HepG2 (cell line): ENCODE data around the gene ANO10. TPM values are rescaled to one million over a fixed set of nuclear protein-coding genes. Genes with fewer than 3 reads are reported as not detected.

Source experiments
- ATAC-seq: fragments of 200-7000 bp; cut with Tn5 transposase; 3 replicates; pipeline ENCODE4 v1.9.1; 2020; ENCODE audit warnings: mild to moderate bottlenecking, moderate library complexity
- BruUV-seq: library from RNA; stranded (reverse); fragments of 400-500 nt; replicated peaks from 2 replicates; lab custom pipeline; 2021; lab: Mats Ljungman, UMichigan
- CTCF ChIA-PET: fragments of 300-600 bp; formaldehyde crosslinking; extraction: SDS; loops from one replicate; lab custom pipeline; 2021; ENCODE audit warnings: low total read pairs, inconsistent platforms, low intra/inter-chr PET ratio; lab: Yijun Ruan, JAX
- POLR2A ChIA-PET: fragments of 350-600 bp; sonication (Branson Sonifier 250); formaldehyde crosslinking; loops from one replicate; lab custom pipeline; 2020; ENCODE audit warnings: antibody characterized with exemption, inconsistent platforms; lab: Yijun Ruan, JAX
- DNase-seq: peaks from one replicate; pipeline ENCODE4 v3.0.0-alpha.2; 2015; ENCODE audit warnings: low spot score
- FAIRE-seq: peaks from 3 replicates; lab custom pipeline; 2011; peaks lifted over from hg19 to GRCh38; lab: Jason Lieb, UNC
- H2AFZ ChIP-seq: one replicate; pipeline ENCODE4 v1.6.1; 2011; ENCODE audit warnings: low read length, inconsistent platforms
- H3K27ac ChIP-seq: fragments of 300-600 bp; 3 replicates; pipeline ENCODE4 v1.8.0; 2011; ENCODE audit warnings: mixed run types, mild to moderate bottlenecking, mixed read lengths, low read length, inconsistent platforms; ENCODE audit not compliant: insufficient read depth; ENCODE audit errors: extremely low read length
- H3K27me3 ChIP-seq, 2 experiments: fragments of 200-600 bp in 1 of 2; 2 replicates in 1 of 2; 3 replicates in 1 of 2; pipeline versions ENCODE4 v1.6.0 to v1.8.0; 2011; ENCODE audit warnings: low read length in 2 of 2, mild to moderate bottlenecking in 2 of 2, moderate library complexity in 2 of 2, inconsistent platforms in 1 of 2; ENCODE audit not compliant: insufficient read depth in 2 of 2, control insufficient read depth in 1 of 2
- H3K36me3 ChIP-seq, 2 experiments: fragments of 200-600 bp in 1 of 2; replicated peaks in 1 of 2; 2 replicates in 1 of 2; 3 replicates in 1 of 2; pipeline versions ENCODE4 v1.5.1 to v1.8.0; 2011; ENCODE audit warnings: low read length in 2 of 2, inconsistent platforms in 1 of 2; ENCODE audit not compliant: insufficient read depth in 2 of 2, control insufficient read depth in 1 of 2
- H3K4me1 ChIP-seq: 2 replicates; pipeline ENCODE4 v1.5.1; 2012; ENCODE audit warnings: low read length, inconsistent platforms; ENCODE audit not compliant: insufficient read depth
- H3K4me2 ChIP-seq: 2 replicates; pipeline ENCODE4 v1.6.0; 2011; ENCODE audit warnings: low read depth, low read length, inconsistent platforms
- H3K4me3 ChIP-seq, 3 experiments: fragments of 200-600 bp in 1 of 3; sonication (generic), shearing (Covaris generic) in 1 of 3; replicated peaks in 1 of 3; 2 replicates each; pipeline ENCODE4 v1.5.1; 2011 to 2016; ENCODE audit warnings: low read length in 3 of 3, inconsistent platforms in 2 of 3, low read depth in 2 of 3, mild to moderate bottlenecking in 2 of 3, control low read depth in 1 of 3, mixed read lengths in 1 of 3; ENCODE audit not compliant: insufficient read depth in 1 of 3
- H3K79me2 ChIP-seq: one replicate; pipeline ENCODE4 v1.6.1; 2011; ENCODE audit warnings: low read length, inconsistent platforms; ENCODE audit not compliant: insufficient read depth
- H3K9ac ChIP-seq: 2 replicates; pipeline ENCODE4 v1.6.0; 2011; ENCODE audit warnings: mild to moderate bottlenecking, low read depth, low read length, inconsistent platforms; ENCODE audit not compliant: insufficient read depth
- H3K9me3 ChIP-seq: 2 replicates; pipeline ENCODE4 v1.5.1; 2012; ENCODE audit warnings: mild to moderate bottlenecking, low read length
- H4K20me1 ChIP-seq: 2 replicates; pipeline ENCODE4 v1.6.0; 2011; ENCODE audit warnings: inconsistent platforms, mild to moderate bottlenecking, low read length, moderate library complexity; ENCODE audit not compliant: insufficient read depth
- CSRNP1 ChIP-seq: sonication (generic); formaldehyde crosslinking; IDR thresholded peaks from 2 replicates; pipeline ENCODE4 v1.8.1; 2023; ENCODE audit warnings: mild to moderate bottlenecking, missing genetic modification reagents
- GZF1 ChIP-seq: sonication (generic); formaldehyde crosslinking; IDR thresholded peaks from 2 replicates; pipeline ENCODE4 v1.5.1; 2020; ENCODE audit warnings: mild to moderate bottlenecking, missing genetic modification reagents
- MAF1 ChIP-seq: sonication (generic); formaldehyde crosslinking; IDR thresholded peaks from 2 replicates; pipeline ENCODE4 v1.5.0; 2020; ENCODE audit warnings: missing genetic modification reagents, borderline replicate concordance
- SNAPC2 ChIP-seq: sonication (generic); formaldehyde crosslinking; IDR thresholded peaks from 2 replicates; pipeline ENCODE4 v1.8.1; 2022; ENCODE audit warnings: mild to moderate bottlenecking, missing genetic modification reagents
- TBP ChIP-seq: sonication (generic); formaldehyde crosslinking; IDR thresholded peaks from 2 replicates; pipeline ENCODE4 v1.5.0; 2020; ENCODE audit warnings: missing genetic modification reagents
- TCF7 ChIP-seq: sonication (generic); IDR thresholded peaks from 2 replicates; pipeline ENCODE4 v1.6.1; 2016; ENCODE audit warnings: antibody characterized with exemption, low read depth
- ZBTB26 ChIP-seq: IDR thresholded peaks from 2 replicates; pipeline ENCODE4 v1.6.1; 2016; ENCODE audit warnings: missing compliant biosample characterization, missing genetic modification reagents, borderline replicate concordance
- ZNF563 ChIP-seq: sonication (generic); formaldehyde crosslinking; IDR thresholded peaks from 2 replicates; pipeline ENCODE4 v1.8.0; 2022; ENCODE audit warnings: mild to moderate bottlenecking, moderate library complexity, missing genetic modification reagents
- ZNF839 ChIP-seq: sonication (generic); formaldehyde crosslinking; IDR thresholded peaks from 2 replicates; pipeline ENCODE4 v1.4.0; 2020; ENCODE audit warnings: missing genetic modification reagents, mild to moderate bottlenecking, borderline replicate concordance
- WGBS: methylation state at CpG from one replicate; pipeline ENCODE4 v1.1.6; 2017; ENCODE audit warnings: low lambda C conversion rate; 5-methylcytosine and 5-hydroxymethylcytosine counted together
- in situ Hi-C: cut with HindIII; loops from 2 replicates; pipeline ENCODE4 v1.10.0; 2017; ENCODE audit warnings: low pct_unique_long_range_greater_than_20kb; ENCODE audit not compliant: extremely low pct_ligation_motif_present
- intact Hi-C: fragments of 100-400 bp; cut with micrococcal nuclease; formaldehyde crosslinking; loops from one replicate; pipeline ENCODE4 v1.10.0; 2022; ENCODE audit not compliant: unreplicated experiment
- polyA plus RNA-seq, 8 experiments: library from polyadenylated mRNA; depleted of rRNA in 3 of 8; stranded (reverse) in 7 of 8; unstranded in 1 of 8; fragments of >200 nt; fragmentation: Illumina TruSeq in 4 of 8; extraction: Trizol in 4 of 8; gene quantifications; 2 replicates each; pipeline versions ENCODE4 v1.2.1 to v1.2.3, GENCODE V29; 2011 to 2016; ENCODE audit warnings: low read depth in 4 of 8, missing spikeins in 1 of 8, mixed read lengths in 1 of 8; ENCODE audit not compliant: insufficient read depth in 1 of 8
- total RNA-seq, 5 experiments: library from RNA; depleted of rRNA; stranded (reverse); fragments of >200 nt; fragmentation: Illumina TruSeq; extraction: Trizol; gene quantifications; 2 replicates each; pipeline ENCODE4 v1.2.3, GENCODE V29; 2016; ENCODE audit warnings: low read depth in 1 of 5
- TF ChIP-seq, protein P1 (sequence below): sonication (generic); formaldehyde crosslinking; IDR thresholded peaks from 2 replicates; pipeline ENCODE4 v1.9.0; 2021; ENCODE audit warnings: missing genetic modification reagents, borderline replicate concordance
- TF ChIP-seq, protein P2 (sequence below): sonication (generic); formaldehyde crosslinking; IDR thresholded peaks from 2 replicates; pipeline ENCODE4 v1.4.0; 2020; ENCODE audit warnings: missing genetic modification reagents, borderline replicate concordance

The ANO10 gene
- total and polyA plus RNA-seq, 2 of the 13 experiments (the other 11 are each of a cell fraction or from before 2014, with no cell fraction given) = 10.4 to 13.1 TPM

DNA sequence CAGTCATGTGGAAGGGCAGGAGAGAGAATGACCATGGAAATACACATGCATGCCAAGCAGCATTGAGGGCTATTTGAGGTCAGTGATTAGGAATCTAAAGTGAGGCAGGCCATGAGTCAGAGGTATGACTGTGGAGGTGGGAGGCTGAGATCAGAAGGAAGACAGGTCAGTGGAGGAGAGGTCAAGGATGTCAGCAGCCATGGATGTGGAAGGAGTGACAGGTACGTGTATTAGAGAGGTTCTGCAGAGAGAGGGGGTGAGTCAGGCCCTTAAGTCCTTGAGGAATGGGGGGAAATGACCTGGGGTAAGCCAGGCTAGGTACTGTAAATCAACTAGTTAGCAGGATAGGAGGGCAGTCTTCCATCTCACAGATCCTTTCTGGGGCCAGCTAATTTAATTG lies 166.6 kb downstream of the ANO10 start (continued):
- TF ChIP-seq, protein P1, sequence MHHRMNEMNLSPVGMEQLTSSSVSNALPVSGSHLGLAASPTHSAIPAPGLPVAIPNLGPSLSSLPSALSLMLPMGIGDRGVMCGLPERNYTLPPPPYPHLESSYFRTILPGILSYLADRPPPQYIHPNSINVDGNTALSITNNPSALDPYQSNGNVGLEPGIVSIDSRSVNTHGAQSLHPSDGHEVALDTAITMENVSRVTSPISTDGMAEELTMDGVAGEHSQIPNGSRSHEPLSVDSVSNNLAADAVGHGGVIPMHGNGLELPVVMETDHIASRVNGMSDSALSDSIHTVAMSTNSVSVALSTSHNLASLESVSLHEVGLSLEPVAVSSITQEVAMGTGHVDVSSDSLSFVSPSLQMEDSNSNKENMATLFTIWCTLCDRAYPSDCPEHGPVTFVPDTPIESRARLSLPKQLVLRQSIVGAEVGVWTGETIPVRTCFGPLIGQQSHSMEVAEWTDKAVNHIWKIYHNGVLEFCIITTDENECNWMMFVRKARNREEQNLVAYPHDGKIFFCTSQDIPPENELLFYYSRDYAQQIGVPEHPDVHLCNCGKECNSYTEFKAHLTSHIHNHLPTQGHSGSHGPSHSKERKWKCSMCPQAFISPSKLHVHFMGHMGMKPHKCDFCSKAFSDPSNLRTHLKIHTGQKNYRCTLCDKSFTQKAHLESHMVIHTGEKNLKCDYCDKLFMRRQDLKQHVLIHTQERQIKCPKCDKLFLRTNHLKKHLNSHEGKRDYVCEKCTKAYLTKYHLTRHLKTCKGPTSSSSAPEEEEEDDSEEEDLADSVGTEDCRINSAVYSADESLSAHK (CRISPR knock-in tag) = no peak
- TF ChIP-seq ZNF563 (CRISPR knock-in tag) (no peak), TCF7 (peak; percentile 24; the same call in 1 of the 2 replicates), GZF1 (no peak), ZBTB26 (CRISPR knock-in tag) (no peak), SNAPC2 (CRISPR knock-in tag) (no peak), MAF1 (CRISPR knock-in tag) (no peak)

DNA sequence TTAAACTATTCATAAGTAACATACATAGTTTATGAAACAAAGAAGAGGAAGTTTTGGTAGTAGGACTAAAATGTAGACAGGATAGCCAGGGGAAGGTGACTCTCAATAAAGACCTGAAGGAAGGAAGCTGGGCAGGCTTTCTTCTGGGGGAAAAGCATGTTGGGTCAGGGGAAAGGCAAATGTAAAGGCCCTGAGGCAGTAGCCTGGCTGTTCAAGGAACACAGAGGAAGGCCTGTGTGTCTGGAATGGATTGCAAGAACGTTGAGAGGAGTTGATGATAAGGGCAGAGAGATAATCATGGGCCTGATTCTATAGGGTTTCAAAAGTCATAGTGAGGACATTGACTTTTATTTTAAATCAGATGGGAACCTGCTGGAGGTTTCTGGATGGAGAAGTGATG lies 167.8 kb downstream of the ANO10 start:
- no peak overlapping the region for H3K9ac ChIP-seq
- DNase-seq (no peak), FAIRE-seq (no peak), ATAC-seq (no peak)
- H3K27ac ChIP-seq = no peak overlapping the region
- H3K4me3 ChIP-seq = no peak overlapping the region
- H3K36me3 ChIP-seq = no peaks in the 10 kb centered on the region
- H2AFZ ChIP-seq = no peak overlapping the region
- 0 out of 2 replicates have a peak, but pooled peaks cover 8% of the 10 kb centered on the region for H3K4me1 ChIP-seq
- no peak for TF ChIP-seq TBP
- no peak for TF ChIP-seq CSRNP1 (CRISPR knock-in tag)
- TF ChIP-seq, protein P2, sequence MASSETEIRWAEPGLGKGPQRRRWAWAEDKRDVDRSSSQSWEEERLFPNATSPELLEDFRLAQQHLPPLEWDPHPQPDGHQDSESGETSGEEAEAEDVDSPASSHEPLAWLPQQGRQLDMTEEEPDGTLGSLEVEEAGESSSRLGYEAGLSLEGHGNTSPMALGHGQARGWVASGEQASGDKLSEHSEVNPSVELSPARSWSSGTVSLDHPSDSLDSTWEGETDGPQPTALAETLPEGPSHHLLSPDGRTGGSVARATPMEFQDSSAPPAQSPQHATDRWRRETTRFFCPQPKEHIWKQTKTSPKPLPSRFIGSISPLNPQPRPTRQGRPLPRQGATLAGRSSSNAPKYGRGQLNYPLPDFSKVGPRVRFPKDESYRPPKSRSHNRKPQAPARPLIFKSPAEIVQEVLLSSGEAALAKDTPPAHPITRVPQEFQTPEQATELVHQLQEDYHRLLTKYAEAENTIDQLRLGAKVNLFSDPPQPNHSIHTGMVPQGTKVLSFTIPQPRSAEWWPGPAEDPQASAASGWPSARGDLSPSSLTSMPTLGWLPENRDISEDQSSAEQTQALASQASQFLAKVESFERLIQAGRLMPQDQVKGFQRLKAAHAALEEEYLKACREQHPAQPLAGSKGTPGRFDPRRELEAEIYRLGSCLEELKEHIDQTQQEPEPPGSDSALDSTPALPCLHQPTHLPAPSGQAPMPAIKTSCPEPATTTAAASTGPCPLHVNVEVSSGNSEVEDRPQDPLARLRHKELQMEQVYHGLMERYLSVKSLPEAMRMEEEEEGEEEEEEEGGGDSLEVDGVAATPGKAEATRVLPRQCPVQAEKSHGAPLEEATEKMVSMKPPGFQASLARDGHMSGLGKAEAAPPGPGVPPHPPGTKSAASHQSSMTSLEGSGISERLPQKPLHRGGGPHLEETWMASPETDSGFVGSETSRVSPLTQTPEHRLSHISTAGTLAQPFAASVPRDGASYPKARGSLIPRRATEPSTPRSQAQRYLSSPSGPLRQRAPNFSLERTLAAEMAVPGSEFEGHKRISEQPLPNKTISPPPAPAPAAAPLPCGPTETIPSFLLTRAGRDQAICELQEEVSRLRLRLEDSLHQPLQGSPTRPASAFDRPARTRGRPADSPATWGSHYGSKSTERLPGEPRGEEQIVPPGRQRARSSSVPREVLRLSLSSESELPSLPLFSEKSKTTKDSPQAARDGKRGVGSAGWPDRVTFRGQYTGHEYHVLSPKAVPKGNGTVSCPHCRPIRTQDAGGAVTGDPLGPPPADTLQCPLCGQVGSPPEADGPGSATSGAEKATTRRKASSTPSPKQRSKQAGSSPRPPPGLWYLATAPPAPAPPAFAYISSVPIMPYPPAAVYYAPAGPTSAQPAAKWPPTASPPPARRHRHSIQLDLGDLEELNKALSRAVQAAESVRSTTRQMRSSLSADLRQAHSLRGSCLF (CRISPR knock-in tag) = no peak
- no peak for TF ChIP-seq ZNF839
- no peaks in the 10 kb centered on the region for H3K79me2 ChIP-seq
- POLR2A ChIA-PET = no interaction called here
- no peaks in the 10 kb centered on the region for H3K27me3 ChIP-seq
- no TSS peak for BruUV-seq
- no peak overlapping the region for H3K4me2 ChIP-seq
- CTCF ChIA-PET = no interaction called here
- in situ Hi-C loops (no loop called here), intact Hi-C loops (no loop called here)
- WGBS = 32% methylated on average over 1 of the region's 1 CpG
- no peaks in the 10 kb centered on the region for H3K9me3 ChIP-seq
- H4K20me1 ChIP-seq = no peaks in the 10 kb centered on the region
